KOPT-K1 (cell line): ENCODE data around the gene NRG2.

Source experiments
- H3K27ac ChIP-seq: fragments of 200-600 bp; sonication (generic); 2 replicates; pipeline ENCODE4 v1.5.1; 2016; ENCODE audit warnings: antibody characterized with exemption, mild to moderate bottlenecking, low read depth, low read length; ENCODE audit not compliant: poor library complexity, severe bottlenecking
- H3K36me3 ChIP-seq: fragments of 200-600 bp; sonication (generic); 2 replicates; pipeline ENCODE4 v1.5.1; 2017; ENCODE audit warnings: antibody characterized with exemption, mild to moderate bottlenecking, low read length, moderate library complexity; ENCODE audit not compliant: insufficient read depth
- H3K9me3 ChIP-seq: fragments of 200-600 bp; sonication (generic); 2 replicates; pipeline ENCODE4 v1.5.1; 2017; ENCODE audit warnings: antibody characterized with exemption, low read length, mild to moderate bottlenecking; ENCODE audit not compliant: insufficient read depth, poor library complexity, severe bottlenecking

Gene NRG2

GRCh38 chr5:140005145-140005591 lies 37.9 kb downstream of the NRG2 start:
- no peak overlapping the region for H3K27ac ChIP-seq
- no peaks in the 10 kb centered on the region for H3K36me3 ChIP-seq
- H3K9me3 ChIP-seq: no peaks in the 10 kb centered on the region

GRCh38 chr5:140004174-140004573 lies 38.9 kb downstream of the NRG2 start:
- no peaks in the 10 kb centered on the region for H3K36me3 ChIP-seq
- no peak overlapping the region for H3K27ac ChIP-seq
- no peaks in the 10 kb centered on the region for H3K9me3 ChIP-seq

- H3K9me3 ChIP-seq: no peaks in the 10 kb centered on the region
- no peak overlapping the region for H3K27ac ChIP-seq
- H3K36me3 ChIP-seq: no peaks in the 10 kb centered on the region
These were observed 39.6 kb downstream of the NRG2 start for GRCh38 chr5:140003519-140003918.

GRCh38 chr5:140000332-140000731 lies 42.8 kb downstream of the NRG2 start:
- Histone ChIP-seq H3K36me3 (no peaks in the 10 kb centered on the region), H3K27ac (no peak overlapping the region), H3K9me3 (no peaks in the 10 kb centered on the region)

- Histone ChIP-seq H3K27ac (no peak overlapping the region), H3K36me3 (no peaks in the 10 kb centered on the region), H3K9me3 (no peaks in the 10 kb centered on the region)
These were observed 44.3 kb downstream of the NRG2 start for GRCh38 chr5:139998837-139999236.

GRCh38 chr5:139997276-139997675 lies 45.8 kb downstream of the NRG2 start:
- no peaks in the 10 kb centered on the region for H3K9me3 ChIP-seq
- H3K27ac ChIP-seq: no peak overlapping the region
- H3K36me3 ChIP-seq: no peaks in the 10 kb centered on the region

- Histone ChIP-seq H3K36me3 (no peaks in the 10 kb centered on the region), H3K9me3 (no peaks in the 10 kb centered on the region)
These were observed 47.2 kb downstream of the NRG2 start for GRCh38 chr5:139995929-139996328.

GRCh38 chr5:139994234-139994633 lies 48.9 kb downstream of the NRG2 start:
- Histone ChIP-seq H3K27ac (no peak overlapping the region), H3K9me3 (no peaks in the 10 kb centered on the region), H3K36me3 (no peaks in the 10 kb centered on the region)

More at GRCh38 chr5:139995929-139996328, 47.2 kb downstream of the NRG2 start:
- no peak overlapping the region for H3K27ac ChIP-seq

GRCh38 chr5:139985733-139986132 lies 57.4 kb downstream of the NRG2 start:
- Histone ChIP-seq H3K27ac (no peak overlapping the region), H3K9me3 (no peaks in the 10 kb centered on the region), H3K36me3 (no peaks in the 10 kb centered on the region)

GRCh38 chr5:139985290-139985689 lies 57.8 kb downstream of the NRG2 start:
- Histone ChIP-seq H3K9me3 (no peaks in the 10 kb centered on the region), H3K27ac (no peak overlapping the region), H3K36me3 (no peaks in the 10 kb centered on the region)

GRCh38 chr5:139984816-139985215 lies 58.3 kb downstream of the NRG2 start:
- Histone ChIP-seq H3K36me3 (no peaks in the 10 kb centered on the region), H3K27ac (no peak overlapping the region), H3K9me3 (no peaks in the 10 kb centered on the region)

- Histone ChIP-seq H3K9me3 (no peaks in the 10 kb centered on the region), H3K27ac (no peak overlapping the region), H3K36me3 (no peaks in the 10 kb centered on the region)
These were observed 60.2 kb downstream of the NRG2 start for GRCh38 chr5:139982975-139983240.

- no peaks in the 10 kb centered on the region for H3K9me3 ChIP-seq
- H3K36me3 ChIP-seq: no peaks in the 10 kb centered on the region
- H3K27ac ChIP-seq: no peak overlapping the region
These were observed 60.7 kb downstream of the NRG2 start for GRCh38 chr5:139982157-139982974.

GRCh38 chr5:139980765-139981164 lies 62.3 kb downstream of the NRG2 start:
- no peak overlapping the region for H3K27ac ChIP-seq
- no peaks in the 10 kb centered on the region for H3K9me3 ChIP-seq
- no peaks in the 10 kb centered on the region for H3K36me3 ChIP-seq

- H3K27ac ChIP-seq: no peak overlapping the region
These were observed 63.2 kb downstream of the NRG2 start for GRCh38 chr5:139979943-139980342.

GRCh38 chr5:139979518-139979917 lies 63.6 kb downstream of the NRG2 start:
- H3K36me3 ChIP-seq: no peaks in the 10 kb centered on the region
- no peak overlapping the region for H3K27ac ChIP-seq
- no peaks in the 10 kb centered on the region for H3K9me3 ChIP-seq

More at GRCh38 chr5:139979943-139980342, 63.2 kb downstream of the NRG2 start:
- H3K9me3 ChIP-seq: no peaks in the 10 kb centered on the region
- no peaks in the 10 kb centered on the region for H3K36me3 ChIP-seq
